T-cell (primary cell): ENCODE measurements around the gene RGS3. TPM values are rescaled to one million over a fixed set of nuclear protein-coding genes. Genes with fewer than 3 reads are reported as not detected.

Experiments
- ATAC-seq, 4 experiments: fragments of 200-7000 bp in 3 of 4; fragments of 150-1000 bp in 1 of 4; cut with Tn5 transposase; replicated peaks in 1 of 4; 1 replicate in 3 of 4; 2 replicates in 1 of 4; pipeline ENCODE4 v1.10.0; 2021; ENCODE audit warnings: moderate library complexity in 3 of 4, mild to moderate bottlenecking in 2 of 4, moderate number of reproducible peaks in 1 of 4
- CTCF ChIA-PET, 2 donors: fragments of 300-600 bp; sonication (Branson Sonifier 250); formaldehyde crosslinking; loops; one replicate each; lab custom pipeline; 2022; ENCODE audit warnings: antibody characterized with exemption in 2 of 2; lab: Charles Lee
- POLR2A ChIA-PET, 2 donors: fragments of 300-600 bp; sonication (Branson Sonifier 250); formaldehyde crosslinking; loops; one replicate each; lab custom pipeline; 2022; ENCODE audit warnings: antibody characterized with exemption in 2 of 2; lab: Charles Lee
- DNase-seq, 35 experiments: peaks; one replicate each; pipeline versions ENCODE4 v3.0.0 to v3.0.0-alpha.2; 2013 to 2023
- H3K27ac ChIP-seq: one replicate; pipeline ENCODE4 v1.5.1; 2013; ENCODE audit warnings: low read length
- H3K27me3 ChIP-seq, 2 experiments: replicated peaks in 1 of 2; 1 replicate in 1 of 2; 2 replicates in 1 of 2; pipeline versions ENCODE4 v1.6.1 to v1.7.0; 2013; ENCODE audit warnings: low read length in 1 of 2, mixed read lengths in 1 of 2; ENCODE audit not compliant: control insufficient read depth in 2 of 2, insufficient read depth in 2 of 2; ENCODE audit errors: extremely low read depth in 1 of 2
- H3K36me3 ChIP-seq, 2 donors: 1 replicate in 1 of 2; 2 replicates in 1 of 2; pipeline versions ENCODE4 v1.6.1 to v1.7.0; 2013; ENCODE audit warnings: low read length in 1 of 2; ENCODE audit not compliant: control insufficient read depth in 2 of 2, insufficient read depth in 1 of 2; ENCODE audit errors: extremely low read depth in 1 of 2
- H3K4me1 ChIP-seq, 2 experiments: 1 replicate in 1 of 2; 2 replicates in 1 of 2; pipeline versions ENCODE4 v1.6.1 to v1.7.0; 2013; ENCODE audit warnings: low read length in 2 of 2, mixed read lengths in 1 of 2; ENCODE audit not compliant: insufficient read depth in 2 of 2, control insufficient read depth in 1 of 2; ENCODE audit errors: extremely low read depth in 1 of 2
- H3K4me3 ChIP-seq, 2 donors: 1 replicate in 1 of 2; 2 replicates in 1 of 2; pipeline versions ENCODE4 v1.5.1 to v1.7.0; 2013; ENCODE audit warnings: mild to moderate bottlenecking in 2 of 2, low read length in 1 of 2, moderate library complexity in 1 of 2; ENCODE audit not compliant: control insufficient read depth in 1 of 2; ENCODE audit errors: extremely low read depth in 1 of 2
- H3K9me3 ChIP-seq: 2 replicates; pipeline ENCODE4 v1.7.0; 2013
- H3K27ac Mint-ChIP-seq, 2 donors: one replicate each; pipeline ENCODE4 v1.8.0; 2020 to 2021; ENCODE audit warnings: mild to moderate bottlenecking in 2 of 2, mixed read lengths in 2 of 2
- H3K27me3 Mint-ChIP-seq, 2 donors: one replicate each; pipeline ENCODE4 v1.8.0; 2021 to 2022; ENCODE audit warnings: mixed read lengths in 2 of 2
- H3K36me3 Mint-ChIP-seq: one replicate; pipeline ENCODE4 v1.8.0; 2021; ENCODE audit warnings: mixed read lengths
- H3K4me1 Mint-ChIP-seq, 3 donors: one replicate each; pipeline ENCODE4 v1.8.0; 2020 to 2022; ENCODE audit warnings: mixed read lengths in 3 of 3, mild to moderate bottlenecking in 1 of 3
- H3K4me3 Mint-ChIP-seq, 3 donors: one replicate each; pipeline ENCODE4 v1.8.0; 2020 to 2022; ENCODE audit warnings: mild to moderate bottlenecking in 3 of 3, mixed read lengths in 3 of 3, moderate library complexity in 3 of 3
- H3K9me3 Mint-ChIP-seq, 3 donors: one replicate each; pipeline ENCODE4 v1.8.0; 2020 to 2022; ENCODE audit warnings: mixed read lengths in 3 of 3
- WGBS: methylation state at CpG from one replicate; pipeline ENCODE4 v1.1.5; 2013; ENCODE audit warnings: missing lambda C conversion rate; ENCODE audit not compliant: insufficient coverage; 5-methylcytosine and 5-hydroxymethylcytosine counted together
- total RNA-seq, 35 experiments: library from RNA in 6 of 35; stranded (reverse) in 6 of 35; fragments of 120-200 nt in 1 of 35; gene quantifications; one replicate each; pipeline versions ENCODE4 v1.2.1 to v1.2.4 and lab custom pipeline; 2013 to 2026

Gene RGS3
- total RNA-seq, 5 donors from 2014 or later (not counting 1 experiment from before 2014, with no cell fraction given), result 15.9 to 36.5 (median 24.9) TPM

DNA sequence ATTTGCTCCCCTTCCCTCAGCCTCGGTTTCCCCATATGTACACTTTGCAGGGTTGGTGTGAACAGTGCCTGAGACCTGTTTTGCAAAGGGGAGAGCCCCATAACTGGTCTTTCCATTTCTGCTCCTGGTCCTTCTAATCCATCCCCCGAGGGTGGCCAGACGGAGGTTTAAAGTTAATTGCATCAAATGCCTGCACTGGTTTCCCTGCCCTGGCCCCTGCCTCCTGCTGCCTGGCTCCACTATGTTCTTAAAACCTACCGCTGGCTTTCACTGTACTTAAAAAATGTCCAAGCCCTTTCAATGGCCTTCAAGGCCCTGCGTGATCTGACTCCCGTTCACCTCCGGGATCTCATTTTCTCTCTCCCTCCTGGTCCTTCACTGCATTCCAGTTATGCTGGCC lies 183.0 kb downstream of the RGS3 start:
- no peak overlapping the region for H3K27ac Mint-ChIP-seq
- ChIA-PET CTCF (no interaction called here), POLR2A (no interaction called here)
- H3K36me3 Mint-ChIP-seq, result no peaks in the 10 kb centered on the region
- DNase-seq (no peak), ATAC-seq (no peak)
- peaks cover 0 to 10% of the 10 kb centered on the region in 2 experiments for H3K27me3 ChIP-seq
- H3K27ac ChIP-seq, result no peak overlapping the region
- H3K9me3 Mint-ChIP-seq, result peaks cover 0 to 4% (median 0%) of the 10 kb centered on the region in 3 donors
- H3K4me1 Mint-ChIP-seq, result no peaks in the 10 kb centered on the region
- H3K9me3 ChIP-seq, result no peaks in the 10 kb centered on the region
- H3K27me3 Mint-ChIP-seq, result peaks cover 0 to 14% of the 10 kb centered on the region in 2 donors
- WGBS, result 93% methylated on average over 6 of the region's 7 CpGs
- no peak overlapping the region for H3K4me3 ChIP-seq
- no peak overlapping the region for H3K4me3 Mint-ChIP-seq
- H3K4me1 ChIP-seq, result no peaks in the 10 kb centered on the region
- no peaks in the 10 kb centered on the region for H3K36me3 ChIP-seq

Other genes with a start within 250 kb of the RGS3 start
- 10 to 100 TPM; 22.2 to 31.8 (median 29.5) TPM for gene FKBP15, start 242.4 kb upstream of the RGS3 start, total RNA-seq
- 1 to 10 TPM; 2.7 to 7.1 (median 4.2) TPM for gene SLC31A1, start 242.2 kb upstream of the RGS3 start, total RNA-seq
- gene CDC26, start 188.2 kb upstream of the RGS3 start, total RNA-seq, result 10 to 100 TPM; 25.1 to 37.0 (median 34.7) TPM
- gene PRPF4, start 188.1 kb upstream of the RGS3 start, total RNA-seq, result 10 to 100 TPM; 16.6 to 24.4 (median 21.1) TPM
- gene RNF183, start 160.4 kb upstream of the RGS3 start, total RNA-seq, result under 1 TPM in 1 of 5 donors, not detected in 4; 0.73 TPM
- 1 to 10 TPM in 3 of 5 donors, under 1 TPM in 2; 0.23 to 1.6 (median 1.1) TPM for gene WDR31, start 123.5 kb upstream of the RGS3 start, total RNA-seq
- gene BSPRY, start 114.2 kb upstream of the RGS3 start, total RNA-seq, result under 1 TPM; 0.15 to 0.85 (median 0.26) TPM
- 10 to 100 TPM; 15.2 to 34.6 (median 17.4) TPM for gene HDHD3, start 86.7 kb upstream of the RGS3 start, total RNA-seq
- 10 to 100 TPM; 23.4 to 40.8 (median 35.2) TPM for gene ALAD, start 62.4 kb upstream of the RGS3 start, total RNA-seq
- gene POLE3, start 53.1 kb upstream of the RGS3 start, total RNA-seq, result 10 to 100 TPM; 47.2 to 59.1 (median 50.6) TPM
- 1 to 10 TPM in 1 of 5 donors, under 1 TPM in 4; 0.28 to 1.1 (median 0.82) TPM for gene C9orf43, start 53.0 kb upstream of the RGS3 start, total RNA-seq